ENCODE data around the gene DNASE1.

Gene DNASE1

GRCh38 chr16:3659251-3659650, 4.8 kb downstream of the DNASE1 start:
- TF ChIP-seq EZH2phosphoT487 (IDR thresholded peaks at IDR 0.05; ENCODE audit: low read length) (no peak), CTCF (IDR thresholded peaks at IDR 0.05; ENCODE audit: low read length) (no peak), EZH2 (optimal IDR thresholded peaks at IDR 0.05; ENCODE audit: low read depth, low read length) (no peak)
- Histone ChIP-seq H3K9ac (ENCODE audit: low read length) (no peak overlapping the region), H3K27ac (ENCODE audit: low read length) (no peak overlapping the region), H4K20me1 (ENCODE audit: insufficient read depth, low read length) (no peaks in the 10 kb centered on the region), H3K9me2 (replicated peaks; ENCODE audit: insufficient read depth, low read length) (no peaks in the 10 kb centered on the region), H2AFZ (ENCODE audit: low read length) (no peak overlapping the region), H3K79me2 (ENCODE audit: low read length) (no peaks in the 10 kb centered on the region), H3F3A (ENCODE audit: insufficient read depth, low read length) (no peaks in the 10 kb centered on the region), H3K9me3 (replicated peaks; ENCODE audit: insufficient read depth, low read length) (no peaks in the 10 kb centered on the region), H3K4me2 (ENCODE audit: low read depth, low read length) (no peak overlapping the region), H3K4me1 (ENCODE audit: low read length) (no peaks in the 10 kb centered on the region), H3K4me3 (ENCODE audit: low read length) (no peak overlapping the region), H3K27me3 (replicated peaks; ENCODE audit: insufficient read depth, low read length) (no peaks in the 10 kb centered on the region), H3K36me3 (replicated peaks; ENCODE audit: insufficient read depth, low read length) (peaks cover 4% of the 10 kb centered on the region)
- no peak for DNase-seq

DNA sequence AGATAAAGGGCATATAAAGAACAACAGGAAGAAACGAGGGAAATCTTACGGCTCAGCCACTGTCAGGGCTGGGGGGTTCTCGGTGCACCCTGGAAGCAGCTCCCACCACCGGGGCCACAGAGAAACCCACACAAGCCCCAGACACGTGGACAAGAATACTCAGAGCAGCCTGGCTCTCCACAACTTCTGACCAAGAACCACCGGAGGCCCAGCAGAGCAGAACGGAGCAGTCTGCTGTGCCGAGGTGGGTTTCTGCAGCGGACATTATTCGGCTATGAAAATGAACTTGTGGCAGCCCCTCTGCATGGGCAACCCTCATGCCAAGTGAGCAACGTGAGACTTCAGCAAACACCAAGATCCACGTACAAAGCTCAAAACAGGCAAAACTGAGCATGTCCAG, 6.8 kb downstream of the DNASE1 start:
- Histone ChIP-seq H3K27me3 (replicated peaks; ENCODE audit: insufficient read depth, low read length) (no peaks in the 10 kb centered on the region), H3K36me3 (replicated peaks; ENCODE audit: insufficient read depth, low read length) (peaks cover 4% of the 10 kb centered on the region), H3K4me3 (ENCODE audit: low read length) (no peak overlapping the region), H3K79me2 (ENCODE audit: low read length) (no peaks in the 10 kb centered on the region), H3K9me3 (replicated peaks; ENCODE audit: insufficient read depth, low read length) (no peaks in the 10 kb centered on the region), H3K9me2 (replicated peaks; ENCODE audit: insufficient read depth, low read length) (no peaks in the 10 kb centered on the region), H4K20me1 (ENCODE audit: insufficient read depth, low read length) (no peaks in the 10 kb centered on the region), H3K27ac (ENCODE audit: low read length) (no peak overlapping the region), H3F3A (ENCODE audit: insufficient read depth, low read length) (no peaks in the 10 kb centered on the region), H3K9ac (ENCODE audit: low read length) (no peak overlapping the region), H3K4me1 (ENCODE audit: low read length) (no peaks in the 10 kb centered on the region), H2AFZ (ENCODE audit: low read length) (no peak overlapping the region), H3K4me2 (ENCODE audit: low read depth, low read length) (no peak overlapping the region)
- no peak for DNase-seq
- TF ChIP-seq EZH2 (optimal IDR thresholded peaks at IDR 0.05; ENCODE audit: low read depth, low read length): no peak
- TF ChIP-seq EZH2phosphoT487 (IDR thresholded peaks at IDR 0.05; ENCODE audit: low read length): no peak
- TF ChIP-seq CTCF (IDR thresholded peaks at IDR 0.05; ENCODE audit: low read length): no peak

- H3K27ac ChIP-seq (ENCODE audit: low read length): no peak overlapping the region
- H3K9me3 ChIP-seq (replicated peaks; ENCODE audit: insufficient read depth, low read length): no peaks in the 10 kb centered on the region
- H2AFZ ChIP-seq (ENCODE audit: low read length): no peak overlapping the region
- H3K4me3 ChIP-seq (ENCODE audit: low read length): no peak overlapping the region
- no peaks in the 10 kb centered on the region for H4K20me1 ChIP-seq (ENCODE audit: insufficient read depth, low read length)
- no peak for DNase-seq
- H3K9me2 ChIP-seq (replicated peaks; ENCODE audit: insufficient read depth, low read length): no peaks in the 10 kb centered on the region
- TF ChIP-seq EZH2phosphoT487 (IDR thresholded peaks at IDR 0.05; ENCODE audit: low read length) (no peak), EZH2 (optimal IDR thresholded peaks at IDR 0.05; ENCODE audit: low read depth, low read length) (no peak), CTCF (IDR thresholded peaks at IDR 0.05; ENCODE audit: low read length) (no peak)
- H3F3A ChIP-seq (ENCODE audit: insufficient read depth, low read length): no peaks in the 10 kb centered on the region
- H3K79me2 ChIP-seq (ENCODE audit: low read length): no peaks in the 10 kb centered on the region
- H3K4me1 ChIP-seq (ENCODE audit: low read length): no peaks in the 10 kb centered on the region
- H3K27me3 ChIP-seq (replicated peaks; ENCODE audit: insufficient read depth, low read length): no peaks in the 10 kb centered on the region
- H3K9ac ChIP-seq (ENCODE audit: low read length): no peak overlapping the region
- H3K4me2 ChIP-seq (ENCODE audit: low read depth, low read length): no peak overlapping the region
- H3K36me3 ChIP-seq (replicated peaks; ENCODE audit: insufficient read depth, low read length): peaks cover 4% of the 10 kb centered on the region
Observed at GRCh38 chr16:3661922-3662321, 7.4 kb downstream of the DNASE1 start.
